GM12878 (cell line): ENCODE results near the gene ETV6. TPM values are rescaled to one million over a fixed set of nuclear protein-coding genes. Genes with fewer than 3 reads are reported as not detected.
A peak's percentile ranks its signal among the peaks of the same experiment; 100 is the strongest.

ENCODE experiments used
- ATAC-seq: fragments of 200-7000 bp; cut with Tn5 transposase; 3 replicates; pipeline ENCODE4 v1.9.1; 2020; ENCODE audit warnings: mild to moderate bottlenecking, moderate library complexity
- BruUV-seq: library from RNA; stranded (reverse); fragments of 400-500 nt; replicated peaks from 2 replicates; lab custom pipeline; 2021; lab: Mats Ljungman, UMichigan
- CTCF ChIA-PET: fragments of 300-600 bp; sonication (Branson Sonifier 250); formaldehyde crosslinking; extraction: SDS; loops from one replicate; lab custom pipeline; 2021; ENCODE audit warnings: inconsistent platforms; lab: Yijun Ruan, JAX
- POLR2A ChIA-PET: fragments of 350-600 bp; formaldehyde crosslinking; extraction: SDS; loops from one replicate; lab custom pipeline; 2021; ENCODE audit warnings: inconsistent platforms; lab: Charles Lee
- RAD21 ChIA-PET: fragments of 300-600 bp; sonication (Branson Sonifier 250); formaldehyde crosslinking; loops from one replicate; lab custom pipeline; 2023; ENCODE audit warnings: antibody characterized with exemption; ENCODE audit not compliant: unreplicated experiment; lab: Charles Lee
- SMC1A ChIA-PET: fragments of 300-600 bp; sonication (Branson Sonifier 250); formaldehyde crosslinking; loops from one replicate; lab custom pipeline; 2023; ENCODE audit not compliant: unreplicated experiment, uncharacterized antibody; lab: Charles Lee
- DNase-seq: peaks from one replicate; pipeline ENCODE4 v3.0.0-alpha.2; 2011; ENCODE audit warnings: low read depth, low spot score
- FAIRE-seq: peaks from 3 replicates; lab custom pipeline; 2011; peaks lifted over from hg19 to GRCh38; lab: Jason Lieb, UNC
- H2AFZ ChIP-seq: 2 replicates; pipeline ENCODE4 v1.6.0; 2011; ENCODE audit warnings: low read depth, low read length, control low read depth; ENCODE audit not compliant: control insufficient read depth
- H3K27ac ChIP-seq: 2 replicates; pipeline ENCODE4 v1.5.1; 2011; ENCODE audit warnings: control low read depth; ENCODE audit not compliant: control insufficient read depth, insufficient read depth
- H3K27me3 ChIP-seq, 2 experiments: replicated peaks in 1 of 2; 2 replicates each; pipeline versions ENCODE4 v1.6.0 to v1.6.1; 2011; ENCODE audit warnings: low read length in 1 of 2; ENCODE audit not compliant: control insufficient read depth in 2 of 2, insufficient read depth in 2 of 2
- H3K36me3 ChIP-seq, 2 experiments: 2 replicates each; pipeline ENCODE4 v1.5.1; 2011; ENCODE audit warnings: low read length in 1 of 2; ENCODE audit not compliant: control insufficient read depth in 2 of 2, insufficient read depth in 2 of 2
- H3K4me1 ChIP-seq: 2 replicates; pipeline ENCODE4 v1.6.1; 2011; ENCODE audit warnings: mild to moderate bottlenecking, low read length, moderate library complexity, mixed read lengths; ENCODE audit not compliant: control insufficient read depth, insufficient read depth
- H3K4me2 ChIP-seq: 2 replicates; pipeline ENCODE4 v1.6.0; 2011; ENCODE audit warnings: control low read depth; ENCODE audit not compliant: control insufficient read depth, insufficient read depth
- H3K4me3 ChIP-seq: fragments of 200-600 bp; sonication (generic); 2 replicates; pipeline ENCODE4 v1.5.1; 2016
- H3K79me2 ChIP-seq: 2 replicates; pipeline ENCODE4 v1.6.0; 2011; ENCODE audit warnings: low read length; ENCODE audit not compliant: control insufficient read depth, insufficient read depth
- H3K9ac ChIP-seq: 2 replicates; pipeline ENCODE4 v1.8.0; 2011; ENCODE audit warnings: low read length, control low read depth, mixed read lengths; ENCODE audit not compliant: control insufficient read depth, insufficient read depth
- H3K9me3 ChIP-seq: replicated peaks from 3 replicates; pipeline ENCODE4 v1.5.1; 2011; ENCODE audit warnings: mild to moderate bottlenecking, low read length; ENCODE audit not compliant: control insufficient read depth, insufficient read depth
- H4K20me1 ChIP-seq: 2 replicates; pipeline ENCODE4 v1.6.0; 2011; ENCODE audit not compliant: control insufficient read depth, insufficient read depth
- BHLHE40 ChIP-seq, 2 experiments: fragments of 450-650 bp in 1 of 2; IDR thresholded peaks; 2 replicates each; pipeline ENCODE4 v1.6.1; 2011 to 2017; ENCODE audit warnings: low read depth in 2 of 2, borderline replicate concordance in 1 of 2, improper control_type of control experiment in 1 of 2, low read length in 1 of 2, mild to moderate bottlenecking in 1 of 2
- BRCA1 ChIP-seq: IDR thresholded peaks from 2 replicates; pipeline ENCODE4 v1.6.1; 2011; ENCODE audit warnings: low read depth, low read length, improper control_type of control experiment
- CBX5 ChIP-seq: sonication (generic); IDR thresholded peaks from 2 replicates; pipeline ENCODE4 v1.6.1; 2016; ENCODE audit warnings: low read depth, moderate library complexity, mild to moderate bottlenecking, inconsistent platforms
- EED ChIP-seq: sonication (generic); IDR thresholded peaks from 2 replicates; pipeline ENCODE4 v1.6.1; 2016; ENCODE audit warnings: antibody characterized with exemption, low read depth
- GATAD2B ChIP-seq: fragments of 450-650 bp; conservative IDR thresholded peaks from 2 replicates; pipeline ENCODE4 v1.6.1; 2017; ENCODE audit warnings: low read depth, mild to moderate bottlenecking, moderate library complexity
- IKZF1 ChIP-seq: fragments of 450-650 bp; conservative IDR thresholded peaks from 2 replicates; pipeline ENCODE4 v1.6.1; 2017; ENCODE audit warnings: antibody characterized with exemption, mild to moderate bottlenecking
- IKZF2 ChIP-seq, 2 experiments: fragments of 450-650 bp; IDR thresholded peaks; 2 replicates each; pipeline ENCODE4 v1.6.1; 2017; ENCODE audit warnings: mild to moderate bottlenecking in 2 of 2, moderate library complexity in 2 of 2
- MEF2A ChIP-seq: IDR thresholded peaks from 2 replicates; pipeline ENCODE4 v1.6.1; 2011; ENCODE audit warnings: low read depth, mild to moderate bottlenecking, low read length, moderate library complexity; ENCODE audit not compliant: insufficient read depth
- NFIC ChIP-seq: IDR thresholded peaks from 2 replicates; pipeline ENCODE4 v1.6.1; 2012; ENCODE audit warnings: low read depth, mild to moderate bottlenecking, inconsistent platforms, low read length, moderate library complexity
- NRF1 ChIP-seq: conservative IDR thresholded peaks from 2 replicates; pipeline ENCODE4 v1.6.1; 2011; ENCODE audit warnings: mild to moderate bottlenecking, low read depth, low read length, improper control_type of control experiment
- SRF ChIP-seq, 2 experiments: IDR thresholded peaks; 2 replicates each; pipeline ENCODE4 v1.6.1; 2011; ENCODE audit warnings: low read depth in 2 of 2, low read length in 2 of 2, mild to moderate bottlenecking in 1 of 2, moderate library complexity in 1 of 2
- TAF1 ChIP-seq: IDR thresholded peaks from 2 replicates; pipeline ENCODE4 v1.6.1; 2011; ENCODE audit warnings: mild to moderate bottlenecking, low read depth, low read length, borderline replicate concordance
- WGBS: methylation state at CpG from one replicate; pipeline ENCODE4 v1.1.6; 2016; ENCODE audit warnings: low lambda C conversion rate; ENCODE audit not compliant: insufficient replicate concordance, insufficient coverage; ENCODE audit errors: missing lambda C conversion rate; 5-methylcytosine and 5-hydroxymethylcytosine counted together
- in situ Hi-C: fragments of 300-500 bp; cut with MboI; formaldehyde crosslinking; loops from 9 replicates; pipeline ENCODE4 v1.14.3; 2018; ENCODE audit warnings: mixed read lengths
- intact Hi-C: fragments of 100-400 bp; cut with micrococcal nuclease; formaldehyde crosslinking; loops from one replicate; pipeline ENCODE4 v1.14.2; 2022; ENCODE audit not compliant: unreplicated experiment
- polyA plus RNA-seq, 11 experiments: library from polyadenylated mRNA; depleted of rRNA in 4 of 11; unstranded in 6 of 11; stranded (reverse) in 5 of 11; fragments of >200 nt; fragmentation: Nextera tagmentation in 4 of 11; fragmentation: Illumina TruSeq in 1 of 11; extraction: Ambion mirVana in 4 of 11; extraction: Trizol in 1 of 11; gene quantifications; 1 replicate in 1 of 11; 2 replicates in 10 of 11; pipeline versions ENCODE4 v1.2.1 to v1.2.3, GENCODE V29; 2011 to 2016; ENCODE audit warnings: inconsistent platforms in 2 of 11, missing spikeins in 2 of 11, low read depth in 1 of 11
- total RNA-seq, 4 experiments: library from RNA; depleted of rRNA in 3 of 4; stranded (reverse); fragments of >200 nt in 3 of 4; fragmentation: Illumina TruSeq in 1 of 4; extraction: Trizol in 1 of 4; gene quantifications; 2 replicates each; pipeline versions ENCODE4 v1.2.1 to v1.2.3, GENCODE V29; 2013 to 2021

The ETV6 gene
- total and polyA plus RNA-seq, 10 of the 15 experiments (the other 5 are each of a cell fraction or from before 2014, with no cell fraction given), result 6.6 to 74.8 (median 24.6) TPM

- intact Hi-C loops (no loop called here), in situ Hi-C loops (no loop called here)
- peak overlapping the region; percentile 45 for H3K4me2 ChIP-seq
- H3K9me3 ChIP-seq, result no peaks in the 10 kb centered on the region; the same call in 2 of the 3 replicates
- no TSS peak for BruUV-seq
- H3K79me2 ChIP-seq, result peaks cover 55% of the 10 kb centered on the region
- WGBS, result 90% methylated on average over 7 of the region's 7 CpGs
- ATAC-seq (no peak), DNase-seq (no peak), FAIRE-seq (no peak)
- H4K20me1 ChIP-seq, result no peaks in the 10 kb centered on the region
- POLR2A ChIA-PET, result interaction anchor here (0.6 kb wide), 1 partner anchor 966 kb away, joined by 5 read pairs; no protein-coding TSS in a partner anchor
- SMC1A ChIA-PET, result interaction anchor here (0.8 to 2.5 kb wide), 5 partner anchors 9 to 208 kb away, joined by 3 to 11 read pairs (median 5); no protein-coding TSS in a partner anchor
- H3K4me3 ChIP-seq, result no peak overlapping the region; the same call in 1 of the 2 replicates
- no peak overlapping the region; the same call in 1 of the 2 replicates for H2AFZ ChIP-seq
- peaks cover 44% of the 10 kb centered on the region for H3K4me1 ChIP-seq
- peak overlapping the region; percentile 83 for H3K27ac ChIP-seq
- CTCF ChIA-PET, result interaction anchor here (1.4 kb wide), 1 partner anchor 11 kb away, joined by 3 read pairs; no protein-coding TSS in a partner anchor
- peak overlapping the region; percentile 21 for H3K9ac ChIP-seq
- TF ChIP-seq MEF2A (0 out of 2 replicates have a peak, but pooled peaks have one; percentile 35), NRF1 (no peak), BHLHE40 (IDR thresholded peaks at IDR 0.05; ENCODE audit: borderline replicate concordance in 1 of 2, low read depth in 2 of 2, low read length in 1 of 2) (no peak), GATAD2B (0 out of 2 replicates have a peak, but pooled peaks have one; percentile 33), CBX5 (no peak), BRCA1 (no peak), IKZF2 (IDR thresholded peaks at IDR 0.05) (0 out of 4 replicates have a peak, but pooled peaks of 1 of the 2 experiments have one; percentile 14), NFIC (peak; percentile 13; the same call in 1 of the 2 replicates), TAF1 (no peak; the same call in 1 of the 2 replicates), EED (peak; percentile 80), IKZF1 (peak; percentile 49; the same call in 1 of the 2 replicates), SRF (IDR thresholded peaks at IDR 0.05; ENCODE audit: low read depth in 2 of 2, low read length in 2 of 2) (no peak)
- RAD21 ChIA-PET, result no interaction called here
- no peaks in the 10 kb centered on the region for H3K27me3 ChIP-seq
- peaks cover 4 to 20% of the 10 kb centered on the region in 2 experiments; a peak in 3 of 4 replicates for H3K36me3 ChIP-seq
Observed at GRCh38 chr12:11824069-11824468, 174.6 kb downstream of the ETV6 start.
